Stimulated activated CD4-positive, alpha-beta T cell treated with anti-CD3 and anti-CD28 coated beads, TNF-alpha, amount 100 ng/mL, for 48 hours (primary cell): ENCODE results near the gene MAP3K15.

Experiments
- DNase-seq, 3 donors: peaks; one replicate each; pipeline ENCODE4 v3.0.0-alpha.2; 2020; ENCODE audit warnings: low read depth in 3 of 3

MAP3K15 gene

DNA sequence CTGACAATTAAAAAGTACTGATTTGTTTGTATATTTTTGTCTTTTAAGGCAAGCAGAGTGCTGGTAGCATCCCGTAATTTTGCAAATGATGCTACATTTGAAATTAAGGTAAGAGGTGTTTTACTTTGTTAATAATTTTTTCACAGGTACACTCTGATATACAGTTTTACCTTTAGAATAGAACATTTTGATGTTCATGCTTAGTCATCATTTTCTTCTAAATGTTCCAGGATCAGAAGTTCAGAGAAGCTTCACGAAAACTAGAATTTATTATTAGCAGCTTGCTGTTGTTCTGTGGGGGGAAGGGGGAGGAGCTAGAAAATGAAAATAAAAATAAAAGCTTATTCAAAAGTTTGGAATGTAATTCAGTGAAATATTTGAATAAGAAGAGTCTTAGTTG lies 166.0 kb downstream of the MAP3K15 start:
- no peak for DNase-seq

DNA sequence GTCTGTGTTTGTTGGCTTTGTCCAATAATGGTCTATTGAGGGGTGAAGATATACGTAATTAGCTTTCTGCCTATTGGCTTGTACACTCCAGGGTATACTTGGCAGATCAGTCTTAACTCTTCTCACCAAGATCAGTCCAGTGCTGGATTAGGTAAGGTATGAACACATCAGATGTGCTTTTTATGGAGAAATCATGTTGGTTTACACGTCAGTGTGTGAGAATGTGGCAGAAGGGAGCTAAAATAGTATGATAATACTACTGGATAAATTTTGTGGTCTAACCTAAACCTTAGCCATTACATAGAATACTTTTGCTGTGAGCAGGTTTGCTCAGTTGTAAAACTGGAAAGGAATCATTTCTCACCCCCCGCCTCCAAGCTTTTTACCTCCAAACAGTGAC lies 167.4 kb downstream of the MAP3K15 start:
- no peak for DNase-seq

DNA sequence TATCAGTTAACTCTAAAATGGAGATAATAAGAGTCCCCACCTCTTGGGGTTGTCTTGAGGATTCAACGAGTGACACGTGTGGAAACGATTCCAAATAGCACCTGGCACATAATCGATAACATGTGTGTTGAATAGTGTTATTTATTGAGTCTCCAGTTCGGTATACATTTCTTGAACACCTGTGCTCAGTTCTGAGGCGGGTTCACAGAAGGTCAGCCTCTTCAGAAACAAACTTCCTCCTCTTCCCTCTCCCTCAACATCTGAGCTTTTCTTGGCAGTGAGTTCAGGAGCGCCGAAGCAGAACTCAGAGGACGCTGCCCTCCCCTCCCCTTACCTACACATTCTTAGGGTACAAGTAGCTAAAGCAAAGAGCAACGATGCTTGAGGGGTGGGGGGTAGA lies 170.6 kb downstream of the MAP3K15 start:
- no peak for DNase-seq

DNA sequence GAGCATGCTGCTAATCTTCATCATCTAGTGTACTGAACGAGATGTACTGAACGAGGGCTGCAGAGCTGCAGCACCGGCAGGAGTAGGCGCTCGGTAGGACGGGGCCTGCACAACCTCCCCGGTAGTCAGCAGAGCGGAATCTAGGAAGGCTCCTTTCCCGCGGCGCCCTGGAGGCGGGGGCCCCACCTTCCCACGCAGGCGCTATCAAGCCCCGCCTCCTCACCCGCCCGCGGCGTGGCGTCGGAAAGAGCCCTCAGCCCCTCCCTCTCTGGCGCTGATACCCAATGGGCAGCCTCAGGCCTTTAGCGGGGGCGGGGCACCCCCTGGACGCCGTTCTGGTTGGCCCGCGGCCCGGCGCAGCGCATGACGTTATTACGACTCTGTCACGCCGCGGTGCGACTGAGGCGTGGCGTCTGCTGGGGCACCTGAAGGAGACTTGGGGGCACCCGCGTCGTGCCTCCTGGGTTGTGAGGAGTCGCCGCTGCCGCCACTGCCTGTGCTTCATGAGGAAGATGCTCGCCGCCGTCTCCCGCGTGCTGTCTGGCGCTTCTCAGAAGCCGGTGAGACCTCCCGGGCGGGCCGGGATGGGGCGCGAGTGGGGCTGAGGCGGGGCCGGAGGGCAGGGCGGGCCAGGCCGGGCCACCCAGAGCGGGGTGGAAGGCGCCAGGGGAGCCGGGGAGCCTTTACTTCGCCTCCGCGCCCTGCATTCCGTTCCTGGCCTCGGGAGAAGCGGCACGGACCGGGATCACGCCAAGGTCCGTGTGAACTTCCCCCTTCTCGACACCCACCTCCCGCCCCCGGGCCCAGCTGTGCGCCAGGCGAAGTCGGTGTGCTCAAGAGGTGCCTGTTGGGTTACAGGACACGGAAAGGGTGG lies 171.5 kb downstream of the MAP3K15 start, which contains the start of gene PDHA1:
PDHA1 (plus strand) TSS at position 393 of the 874 bp plus-strand sequence; CDS start at position 504, 111 bp downstream.
- peak; percentile 78 to 86 (median 84) for DNase-seq

DNA sequence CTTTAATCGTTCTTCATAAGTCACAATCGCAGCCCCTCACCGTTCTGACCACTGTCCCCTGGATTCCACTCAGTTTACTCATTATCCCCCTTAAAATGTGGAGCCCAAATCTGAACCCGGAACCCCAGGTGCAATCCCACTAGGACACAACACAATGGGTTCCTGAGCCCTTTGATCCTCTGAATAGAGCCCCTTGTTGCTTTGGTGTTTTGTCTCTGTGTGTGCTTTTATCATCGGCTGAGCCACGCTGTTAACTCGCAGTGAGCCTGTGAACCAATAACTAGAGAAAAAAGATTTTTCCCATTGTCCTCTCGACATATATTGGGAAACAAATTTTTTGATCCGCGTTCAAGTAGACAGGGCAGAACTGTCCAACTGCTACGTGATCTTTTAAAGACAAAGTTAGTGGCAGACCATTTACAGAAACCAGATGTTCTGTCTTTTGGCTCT lies 172.2 kb downstream of the MAP3K15 start:
- no peak for DNase-seq

DNA sequence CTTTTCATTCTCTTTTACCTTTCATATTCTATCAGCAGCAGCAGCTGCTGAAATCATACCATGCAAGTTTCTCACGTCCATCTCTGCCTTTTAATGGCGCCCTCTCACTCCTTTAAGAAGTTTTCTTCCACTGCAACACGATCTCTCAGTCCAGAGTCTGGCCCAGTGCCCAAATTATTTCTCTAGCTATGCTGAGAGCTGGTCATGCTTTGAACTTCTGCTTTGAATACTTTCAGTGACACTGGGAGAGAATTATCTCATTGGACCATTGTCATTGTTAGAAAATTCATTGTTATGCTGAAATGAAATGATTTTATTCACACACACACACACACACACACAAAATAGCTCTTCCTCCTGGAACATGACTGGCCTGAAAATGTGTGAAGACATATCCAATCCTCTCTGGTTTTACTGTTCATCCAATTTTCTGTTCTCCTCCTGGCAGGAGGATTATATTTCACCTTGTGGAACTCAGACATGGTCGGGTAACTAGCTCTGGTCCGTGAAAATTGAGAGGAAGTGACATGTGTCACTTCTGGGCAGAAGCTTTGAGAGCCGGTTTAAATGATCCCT lies 172.9 kb downstream of the MAP3K15 start:
- DNase-seq = no peak

DNA sequence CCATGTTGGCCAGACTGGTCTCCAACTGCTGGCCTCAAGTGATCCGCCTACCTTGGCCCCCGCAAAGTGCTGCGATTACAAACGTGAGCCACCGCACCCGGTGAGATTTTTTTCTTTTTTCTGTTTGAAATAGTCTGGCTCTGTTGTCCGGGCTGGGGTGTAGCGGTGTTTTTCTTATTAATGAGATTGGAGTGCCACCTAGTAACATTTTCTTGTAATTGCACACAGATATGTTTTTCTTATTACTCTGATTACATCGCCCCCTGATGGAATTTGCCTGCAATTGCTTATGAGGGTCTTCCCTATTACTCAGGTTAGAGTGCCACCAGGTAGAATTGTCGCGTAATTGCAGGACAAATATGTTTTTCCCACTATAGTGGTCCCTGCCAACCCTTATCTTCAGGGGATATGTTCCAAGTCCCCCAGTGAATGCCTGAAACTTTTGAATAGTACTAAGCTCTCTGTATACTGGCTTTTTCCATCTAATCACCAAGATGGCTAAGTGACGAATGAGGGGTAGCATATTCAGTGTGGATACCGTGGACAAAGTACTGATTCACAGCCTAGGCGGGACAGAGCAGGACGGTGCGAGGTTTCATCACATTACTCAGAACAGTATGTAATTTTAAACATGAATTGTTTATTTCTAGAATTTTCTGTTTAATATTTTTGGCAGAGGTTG lies 180.2 kb downstream of the MAP3K15 start:
- no peak for DNase-seq

DNA sequence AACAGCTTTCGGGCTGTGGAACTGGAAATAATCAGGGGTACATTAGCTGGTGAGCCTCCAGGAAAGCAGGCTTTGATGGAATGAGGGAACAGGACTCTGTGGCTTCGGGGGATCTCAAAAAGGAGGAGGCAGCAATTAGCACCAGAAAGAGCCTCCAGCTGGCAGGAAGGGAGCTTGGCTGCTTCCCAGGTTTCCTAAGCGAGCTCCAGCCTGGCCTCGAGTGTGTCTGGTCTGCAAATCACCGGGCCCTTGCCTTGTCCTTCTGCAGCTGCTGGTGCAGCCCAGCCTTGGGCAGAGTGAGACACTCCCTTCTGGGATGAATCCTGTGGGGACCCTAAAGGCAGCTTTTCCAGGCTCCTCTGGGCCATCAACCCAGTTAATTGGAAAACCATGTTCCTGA lies 182.3 kb downstream of the MAP3K15 start:
- no peak for DNase-seq

DNA sequence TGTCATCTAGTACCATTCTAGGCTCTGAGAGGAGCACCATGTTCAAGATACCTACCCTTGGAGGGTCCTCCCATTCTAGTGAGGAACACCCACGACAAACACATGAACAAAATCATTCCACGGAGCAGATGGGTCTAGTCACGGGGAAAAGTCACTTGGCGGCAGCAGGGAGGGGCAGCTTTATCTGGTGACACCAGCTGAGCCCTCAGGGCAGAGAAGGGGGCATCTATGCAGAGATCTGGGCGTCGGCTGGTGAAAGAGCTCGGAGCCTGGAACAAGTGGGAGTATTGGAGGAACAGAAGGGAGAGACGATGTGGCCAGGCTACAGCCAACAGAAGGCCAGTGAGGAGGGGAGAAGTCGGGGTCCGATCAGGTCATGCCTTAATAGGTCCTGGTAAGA lies 183.5 kb downstream of the MAP3K15 start:
- no peak for DNase-seq

DNA sequence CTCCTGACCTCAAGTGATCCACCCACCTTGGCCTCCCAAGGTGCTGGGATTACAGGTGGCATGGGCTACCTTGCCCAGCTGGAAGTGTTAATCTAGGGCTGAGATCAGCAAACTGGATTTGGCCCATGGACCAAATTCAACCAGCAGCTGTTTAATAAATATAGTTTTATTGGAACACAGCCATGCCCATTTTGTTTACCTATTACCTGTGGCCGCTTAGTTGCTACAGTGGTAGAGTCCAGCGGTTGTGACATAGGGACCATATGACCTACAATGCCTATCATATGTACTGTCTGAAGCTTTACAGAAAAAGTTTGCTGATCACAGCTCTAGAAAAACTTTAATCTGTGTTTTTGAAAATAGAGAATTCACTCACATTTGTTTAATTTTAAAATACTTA lies 188.7 kb downstream of the MAP3K15 start:
- DNase-seq = no peak
